K562 (cell line): Measurements from ENCODE around the gene CPED1. TPM values are rescaled to one million over a fixed set of nuclear protein-coding genes. Genes with fewer than 3 reads are reported as not detected.

Experiments
- ASH1L ChIP-seq: fragments of 450-650 bp; IDR thresholded peaks from 2 replicates; pipeline ENCODE4 v1.6.1; 2018; ENCODE audit warnings: borderline replicate concordance, mild to moderate bottlenecking, low read depth; ENCODE audit not compliant: partially characterized antibody
- BCL6 ChIP-seq: fragments of 250-450 bp; sonication (Bioruptor Pico); IDR thresholded peaks from 2 replicates; pipeline ENCODE4 v1.4.0; 2020
- CBFA2T2 ChIP-seq: fragments of 450-650 bp; conservative IDR thresholded peaks from 2 replicates; pipeline ENCODE4 v1.6.1; 2017; ENCODE audit warnings: mild to moderate bottlenecking
- CBX2 ChIP-seq: fragments of 200-600 bp; sonication (generic); IDR thresholded peaks from one replicate; pipeline ENCODE4 v1.6.1; 2012; ENCODE audit warnings: mild to moderate bottlenecking, low read length, inconsistent platforms; ENCODE audit not compliant: insufficient read depth, poor library complexity, severe bottlenecking
- CC2D1A ChIP-seq: fragments of 450-650 bp; IDR thresholded peaks from 2 replicates; pipeline ENCODE4 v1.6.1; 2017; ENCODE audit warnings: mild to moderate bottlenecking
- ETV1 ChIP-seq: fragments of 450-650 bp; conservative IDR thresholded peaks from 2 replicates; pipeline ENCODE4 v1.6.1; 2016; ENCODE audit warnings: missing genetic modification characterization, control low read depth, low read depth, missing compliant biosample characterization
- GTF2E2 ChIP-seq: fragments of 200-800 bp; sonication (Bioruptor generic); IDR thresholded peaks from 2 replicates; pipeline ENCODE4 v1.6.1; 2016; ENCODE audit warnings: missing genetic modification characterization, missing compliant biosample characterization
- GTF3C2 ChIP-seq: IDR thresholded peaks from 3 replicates; pipeline ENCODE4 v1.6.1; 2011; ENCODE audit warnings: borderline replicate concordance, mild to moderate bottlenecking, moderate library complexity; ENCODE audit not compliant: insufficient read length; ENCODE audit errors: extremely low read depth
- HOMEZ ChIP-seq: fragments of 250-450 bp; sonication (Bioruptor Pico); IDR thresholded peaks from 2 replicates; pipeline ENCODE4 v1.4.0; 2020; ENCODE audit warnings: mild to moderate bottlenecking, moderate library complexity
- MLX ChIP-seq, 2 experiments: fragments of 450-650 bp in 1 of 2; sonication (generic) in 1 of 2; formaldehyde crosslinking; conservative IDR thresholded peaks; 2 replicates each; pipeline versions ENCODE4 v1.4.0 to v1.8.1; 2020 to 2022; ENCODE audit warnings: mild to moderate bottlenecking in 1 of 2, missing genetic modification reagents in 1 of 2
- SIN3B ChIP-seq: fragments of 450-650 bp; IDR thresholded peaks from 2 replicates; pipeline ENCODE4 v1.6.1; 2017; ENCODE audit warnings: low read depth, mild to moderate bottlenecking, moderate library complexity
- TAF7 ChIP-seq: fragments of 450-650 bp; IDR thresholded peaks from 2 replicates; pipeline ENCODE4 v1.6.1; 2016; ENCODE audit warnings: missing genetic modification characterization, missing compliant biosample characterization
- TEAD4 ChIP-seq, 2 experiments: sonication (generic) in 1 of 2; formaldehyde crosslinking in 1 of 2; IDR thresholded peaks; 2 replicates each; pipeline versions ENCODE4 v1.6.1 to v1.8.0; 2012 to 2022; ENCODE audit warnings: borderline replicate concordance in 1 of 2, inconsistent platforms in 1 of 2, low read length in 1 of 2, mild to moderate bottlenecking in 1 of 2, missing genetic modification reagents in 1 of 2
- THRB ChIP-seq: fragments of 450-650 bp; formaldehyde crosslinking; conservative IDR thresholded peaks from 2 replicates; pipeline ENCODE4 v1.4.0; 2022; ENCODE audit warnings: mild to moderate bottlenecking, missing genetic modification characterization
- WHSC1 ChIP-seq: IDR thresholded peaks from one replicate; pipeline ENCODE4 v1.6.1; 2012; ENCODE audit warnings: low read length, control low read depth, inconsistent platforms
- ZNF174 ChIP-seq: fragments of 250-450 bp; sonication (Bioruptor Pico); IDR thresholded peaks from 2 replicates; pipeline ENCODE4 v1.4.0; 2020; ENCODE audit warnings: mild to moderate bottlenecking
- ZNF445 ChIP-seq: fragments of 250-450 bp; sonication (Bioruptor Pico); IDR thresholded peaks from 2 replicates; pipeline ENCODE4 v1.4.0; 2020; ENCODE audit warnings: low read depth, mild to moderate bottlenecking, moderate library complexity
- ZNF589 ChIP-seq: fragments of 200-800 bp; sonication (Bioruptor generic); IDR thresholded peaks from 2 replicates; pipeline ENCODE4 v1.6.1; 2016; ENCODE audit warnings: low read depth, missing genetic modification characterization, missing compliant biosample characterization
- ZNF75A ChIP-seq: fragments of 450-650 bp; formaldehyde crosslinking; IDR thresholded peaks from 2 replicates; pipeline ENCODE4 v1.4.0; 2020; ENCODE audit warnings: mild to moderate bottlenecking
- ZNF766 ChIP-seq: fragments of 200-800 bp; sonication (Bioruptor generic); conservative IDR thresholded peaks from 2 replicates; pipeline ENCODE4 v1.6.1; 2016; ENCODE audit warnings: missing genetic modification characterization, missing compliant biosample characterization
- polyA plus RNA-seq, 8 experiments: library from polyadenylated mRNA; depleted of rRNA in 4 of 8; stranded (reverse) in 5 of 8; unstranded in 3 of 8; fragments of >200 nt; fragmentation: Nextera tagmentation in 2 of 8; fragmentation: Illumina TruSeq in 1 of 8; extraction: Ambion mirVana in 2 of 8; extraction: Trizol in 1 of 8; gene quantifications; 2 replicates each; pipeline versions ENCODE4 v1.2.1 to v1.2.3, GENCODE V29; 2011 to 2014; ENCODE audit warnings: inconsistent platforms in 1 of 8, missing spikeins in 1 of 8
- total RNA-seq, 7 experiments: library from RNA; depleted of rRNA in 6 of 7; stranded (reverse); fragments of >200 nt in 6 of 7; fragmentation: Illumina TruSeq in 2 of 7; extraction: Trizol in 2 of 7; gene quantifications; 2 replicates each; pipeline versions ENCODE4 v1.2.1 to v1.2.3, GENCODE V29; 2011 to 2021; ENCODE audit warnings: low replicate concordance in 1 of 7

CPED1 gene
- total and polyA plus RNA-seq, 9 of the 15 experiments (the other 6 are each of a cell fraction or from before 2014, with no cell fraction given), result 195 to 393 (median 290) TPM

GRCh38 chr7:120989257-120990220 is 1.0 kb downstream of the CPED1 start (continued):
- TF ChIP-seq HOMEZ (no peak), SIN3B (no peak), TEAD4 (IDR thresholded peaks at IDR 0.05; ENCODE audit: low read length) (no peak), TEAD4 (CRISPR knock-in tag; IDR thresholded peaks at IDR 0.05; ENCODE audit: borderline replicate concordance) (no peak), TAF7 (tag) (no peak), THRB (no peak), ZNF766 (CRISPR knock-in tag) (0 out of 2 replicates have a peak, but pooled peaks have one; percentile 2), ETV1 (tag) (no peak), ZNF75A (CRISPR knock-in tag) (0 out of 2 replicates have a peak, but pooled peaks have one; percentile 3), ASH1L (no peak), CBFA2T2 (no peak), BCL6 (no peak), MLX (CRISPR knock-in tag; conservative IDR thresholded peaks at IDR 0.05) (0 out of 4 replicates have a peak, but pooled peaks of 1 of the 2 experiments have one; percentile 28), ZNF445 (CRISPR knock-in tag) (no peak), GTF2E2 (tag) (no peak; the same call in 1 of the 2 replicates), ZNF174 (CRISPR knock-in tag) (no peak), WHSC1 (no peak), CC2D1A (no peak), ZNF589 (CRISPR knock-in tag) (no peak; the same call in 1 of the 2 replicates), CBX2 (no peak), GTF3C2 (no peak)
